ENCODE results near the gene ARMC9.
A peak's percentile ranks its signal among the peaks of the same experiment; 100 is the strongest.

The ARMC9 gene

GRCh38 chr2:231207734-231208133 is 9.3 kb downstream of the ARMC9 start:
- no peak for DNase-seq

GRCh38 chr2:231210782-231211181 is 12.4 kb downstream of the ARMC9 start:
- no peak for DNase-seq

GRCh38 chr2:231211486-231211885 is 13.1 kb downstream of the ARMC9 start:
- no peak for DNase-seq

- no peak for DNase-seq
Observed at GRCh38 chr2:231212329-231212845, 14.0 kb downstream of the ARMC9 start.

GRCh38 chr2:231213931-231214642 is 15.7 kb downstream of the ARMC9 start:
- no peak for DNase-seq

- DNase-seq: no peak
Observed at GRCh38 chr2:231218366-231218765, 19.9 kb downstream of the ARMC9 start.

GRCh38 chr2:231219289-231219688 is 20.9 kb downstream of the ARMC9 start:
- no peak for DNase-seq

GRCh38 chr2:231221761-231222160 is 23.3 kb downstream of the ARMC9 start:
- DNase-seq: no peak

GRCh38 chr2:231222318-231223000 is 24.0 kb downstream of the ARMC9 start:
- DNase-seq: no peak

- no peak for DNase-seq
Observed at GRCh38 chr2:231223001-231223375, 24.6 kb downstream of the ARMC9 start.

GRCh38 chr2:231223458-231223976 is 25.1 kb downstream of the ARMC9 start:
- DNase-seq: no peak

- peak; percentile 61 to 63 for DNase-seq
Observed at GRCh38 chr2:231227310-231228162, 29.1 kb downstream of the ARMC9 start.

GRCh38 chr2:231228223-231228622 is 29.8 kb downstream of the ARMC9 start:
- DNase-seq: no peak

GRCh38 chr2:231228974-231229529 is 30.6 kb downstream of the ARMC9 start:
- DNase-seq: no peak

GRCh38 chr2:231235217-231235616 is 36.8 kb downstream of the ARMC9 start:
- DNase-seq: no peak

GRCh38 chr2:231238689-231239088 is 40.3 kb downstream of the ARMC9 start:
- no peak for DNase-seq

- no peak for DNase-seq
Observed at GRCh38 chr2:231239751-231240150, 41.3 kb downstream of the ARMC9 start.

GRCh38 chr2:231241755-231242507 is 43.5 kb downstream of the ARMC9 start:
- no peak for DNase-seq

GRCh38 chr2:231243866-231244265 is 45.4 kb downstream of the ARMC9 start:
- DNase-seq: no peak

GRCh38 chr2:231244382-231245248 is 46.2 kb downstream of the ARMC9 start:
- no peak for DNase-seq

Data from CD4-positive, alpha-beta T cell treated with Interleukin-4 for 1 hour (primary cell).